HG02571 (cell line): ENCODE results near the gene ACP4.

Experiments used
- ATAC-seq: cut with Tn5 transposase; IDR thresholded peaks from one replicate; pipeline ENCODE4 v1.9.1; 2021; ENCODE audit warnings: mild to moderate bottlenecking, moderate library complexity; ENCODE audit not compliant: unreplicated experiment

ACP4 gene

DNA sequence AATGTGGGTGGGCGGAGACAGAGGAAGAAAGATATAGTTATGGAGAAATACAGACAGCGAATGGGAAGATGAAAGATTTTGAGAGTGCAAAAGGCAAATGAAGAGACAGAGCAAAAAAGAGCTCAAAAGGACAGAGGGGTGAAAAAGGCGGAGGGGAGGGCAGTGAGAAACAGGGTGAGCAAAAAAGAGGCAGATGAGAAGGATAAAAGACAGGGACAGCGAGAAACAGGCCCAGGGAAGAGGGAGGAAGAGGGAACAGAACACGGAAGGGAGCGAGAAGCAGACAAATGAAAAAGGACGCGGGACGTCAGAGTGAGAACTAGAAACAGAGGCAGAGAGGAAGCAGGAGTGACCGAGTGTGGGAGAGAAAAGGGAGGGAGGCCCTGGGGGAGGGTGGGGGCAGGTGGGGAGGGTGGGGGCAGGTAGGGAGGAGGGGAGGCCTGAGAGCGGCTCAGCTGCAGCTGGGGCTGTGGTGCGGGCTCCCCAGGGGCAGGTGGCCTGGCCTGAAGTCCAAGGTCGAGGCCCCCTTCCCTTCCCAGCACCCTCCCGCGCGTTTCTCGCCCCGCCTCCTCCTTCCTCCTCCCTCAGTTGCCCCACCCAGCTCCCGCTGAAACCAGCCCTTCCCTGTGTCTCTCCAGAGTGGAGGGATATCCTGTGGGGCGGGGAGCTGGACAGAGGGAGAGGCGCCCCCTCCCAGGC lies 30.5 kb downstream of the ACP4 start:
- ATAC-seq: no peak

GRCh38 chr19:50821248-50821612 lies 31.0 kb downstream of the ACP4 start:
- ATAC-seq: no peak

GRCh38 chr19:50821622-50822021 lies 31.4 kb downstream of the ACP4 start:
- ATAC-seq: no peak

- no peak for ATAC-seq
Observed at GRCh38 chr19:50822661-50823208, 32.5 kb downstream of the ACP4 start.

DNA sequence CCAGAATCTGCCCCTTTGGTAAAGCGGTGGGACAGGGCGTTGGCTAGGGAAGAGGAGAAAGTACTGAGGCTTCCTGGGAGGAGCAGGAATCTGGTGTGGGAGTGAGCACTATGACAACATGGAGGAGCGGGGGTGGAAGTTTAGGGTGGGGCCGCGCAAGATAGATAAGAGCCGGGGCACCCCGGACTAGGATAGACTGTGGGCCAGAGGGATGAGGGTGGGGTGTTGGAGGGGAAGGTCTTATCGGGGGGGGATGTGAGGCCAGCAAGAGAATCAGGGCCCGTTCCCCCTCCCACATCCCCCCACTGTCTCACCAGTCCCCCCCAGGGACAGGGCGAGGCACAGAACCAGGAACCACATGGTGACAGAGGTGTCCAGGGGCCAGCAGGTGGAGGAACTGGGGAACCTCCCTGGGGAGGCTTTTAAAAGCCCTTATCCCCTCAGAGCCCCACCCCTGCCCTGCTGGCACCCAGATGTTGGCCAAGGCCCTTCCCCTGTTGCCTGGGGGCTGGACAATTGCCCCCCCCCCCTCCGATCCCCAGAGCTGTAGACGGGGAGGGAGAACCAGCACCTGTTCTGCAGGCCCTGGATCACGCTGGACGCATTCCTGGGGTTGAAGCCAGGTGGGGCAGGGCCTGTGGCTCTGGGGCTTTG lies 33.3 kb downstream of the ACP4 start, which contains the start of gene KLK1:
Gene KLK1 (minus strand): TSS at position 399 of the 654 bp plus-strand sequence. CDS start 39 bp downstream, at position 360.
- ATAC-seq: no peak

- no peak for ATAC-seq
Observed at GRCh38 chr19:50826492-50827240, 36.5 kb downstream of the ACP4 start.

DNA sequence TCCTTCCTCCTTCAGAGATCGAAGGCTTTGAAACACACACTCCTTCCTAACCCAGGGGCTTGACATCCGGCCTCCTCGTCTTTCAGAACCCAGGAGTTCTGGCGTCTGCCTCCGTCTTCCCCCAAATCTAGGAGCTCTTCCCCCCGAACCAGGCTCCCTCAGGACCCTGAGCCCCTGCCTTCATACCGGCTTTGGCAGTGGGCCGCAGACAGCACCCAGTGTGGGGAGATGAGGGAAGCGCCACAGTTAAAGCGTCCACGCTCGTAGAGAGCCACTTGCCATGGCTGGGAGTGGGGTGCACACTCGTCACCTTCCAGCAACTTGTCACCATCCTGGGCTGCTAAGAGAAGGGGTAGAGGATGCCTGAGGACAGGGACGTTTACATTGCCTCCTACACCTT lies 37.3 kb downstream of the ACP4 start:
- no peak for ATAC-seq

DNA sequence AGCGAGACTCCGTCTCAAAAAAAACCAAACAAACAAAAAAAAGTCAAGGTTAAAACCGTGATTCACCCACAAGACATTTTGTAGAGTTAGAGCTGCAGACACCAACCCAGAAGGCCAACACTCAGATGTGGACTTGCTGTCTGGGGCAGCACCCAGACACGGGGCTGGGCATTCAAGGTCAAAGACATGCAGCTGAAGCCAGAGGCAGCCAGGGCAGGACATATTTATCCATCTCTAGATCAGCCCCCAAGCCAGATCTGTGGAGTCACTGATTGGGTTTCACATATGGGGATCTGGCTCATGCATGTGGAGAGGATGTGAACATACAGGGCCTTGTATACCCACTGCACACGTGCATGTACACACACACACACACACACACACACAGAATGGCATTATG lies 39.6 kb downstream of the ACP4 start:
- ATAC-seq: no peak

DNA sequence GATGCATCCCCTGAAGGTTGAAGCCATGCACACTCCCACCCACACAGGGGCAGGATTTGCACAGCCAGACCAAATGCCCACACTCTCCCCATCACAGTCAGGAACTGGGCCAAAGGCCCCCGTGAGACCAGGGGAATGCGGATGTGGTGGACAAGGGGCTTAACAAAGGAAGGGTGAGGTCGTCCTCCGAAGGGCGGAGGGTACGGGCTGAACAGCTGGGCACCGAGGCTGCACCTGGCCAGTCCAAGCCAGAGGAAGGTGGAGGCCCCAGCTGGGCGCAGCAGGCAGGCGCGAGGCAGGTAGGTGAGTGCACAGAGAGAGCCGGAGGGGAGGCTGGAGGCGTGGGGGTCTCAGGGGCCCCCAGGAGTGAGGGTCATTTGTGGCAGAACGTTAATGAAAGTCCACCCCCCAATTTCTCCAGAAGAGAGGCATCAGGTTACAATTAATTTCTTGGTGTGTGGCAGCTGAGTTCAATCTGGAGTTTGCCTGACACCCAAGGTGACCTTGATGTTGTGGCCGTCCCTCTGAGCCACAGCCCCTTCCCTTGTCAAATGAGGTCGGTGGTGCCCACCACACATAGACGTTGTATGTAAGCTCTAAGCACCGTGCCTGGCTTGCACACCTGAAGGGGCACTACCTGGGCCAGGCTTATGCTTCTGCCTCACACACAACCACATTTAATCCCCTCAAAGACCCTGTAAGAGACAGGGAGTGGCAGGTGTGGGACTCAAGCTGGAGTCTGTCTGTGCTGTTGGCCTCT lies 40.2 kb downstream of the ACP4 start:
- no peak for ATAC-seq

- ATAC-seq: no peak
Observed at GRCh38 chr19:50831026-50831396, 40.8 kb downstream of the ACP4 start.

- ATAC-seq: no peak
Observed at GRCh38 chr19:50832666-50833065, 42.5 kb downstream of the ACP4 start.

DNA sequence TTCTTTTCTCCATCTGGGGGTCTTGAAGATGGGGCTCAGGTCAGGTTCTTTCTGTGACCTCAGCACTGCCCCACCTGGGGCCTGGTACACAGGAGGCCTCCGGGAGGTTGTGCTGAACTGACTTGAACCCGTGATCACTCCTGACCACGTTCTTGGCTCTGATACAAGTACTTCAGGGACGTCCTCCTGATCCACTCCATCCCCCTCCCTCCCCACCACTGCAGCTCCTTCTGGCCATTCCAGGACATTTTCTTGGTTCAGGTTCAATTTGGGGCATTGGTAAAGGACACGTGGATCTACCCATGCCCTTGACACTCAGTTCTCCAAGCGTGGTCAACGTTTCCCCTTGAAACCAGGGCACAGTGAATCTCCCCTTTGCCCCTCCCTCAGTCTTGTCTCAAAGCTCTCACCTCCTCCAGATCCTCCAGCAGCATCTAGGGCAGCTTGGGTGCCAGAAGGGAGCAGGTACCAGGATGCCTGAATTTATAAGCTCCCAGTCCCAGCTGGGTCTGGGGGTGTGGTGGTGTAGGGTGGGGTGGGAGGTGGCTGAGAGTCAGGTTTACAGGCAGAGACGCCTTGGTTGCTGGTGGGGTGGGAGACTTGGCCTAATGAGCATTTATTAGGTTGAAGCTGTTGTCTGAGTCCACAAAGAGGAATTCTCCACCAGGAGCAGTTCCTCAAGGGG lies 43.0 kb downstream of the ACP4 start, which contains the start of gene KLK15:
Gene KLK15 (minus strand): TSS at position 458 of the 685 bp plus-strand sequence. CDS start 2,082 bp downstream, outside the sequence.
- ATAC-seq: no peak

- ATAC-seq: no peak
Observed at GRCh38 chr19:50833802-50834167, 43.6 kb downstream of the ACP4 start.

DNA sequence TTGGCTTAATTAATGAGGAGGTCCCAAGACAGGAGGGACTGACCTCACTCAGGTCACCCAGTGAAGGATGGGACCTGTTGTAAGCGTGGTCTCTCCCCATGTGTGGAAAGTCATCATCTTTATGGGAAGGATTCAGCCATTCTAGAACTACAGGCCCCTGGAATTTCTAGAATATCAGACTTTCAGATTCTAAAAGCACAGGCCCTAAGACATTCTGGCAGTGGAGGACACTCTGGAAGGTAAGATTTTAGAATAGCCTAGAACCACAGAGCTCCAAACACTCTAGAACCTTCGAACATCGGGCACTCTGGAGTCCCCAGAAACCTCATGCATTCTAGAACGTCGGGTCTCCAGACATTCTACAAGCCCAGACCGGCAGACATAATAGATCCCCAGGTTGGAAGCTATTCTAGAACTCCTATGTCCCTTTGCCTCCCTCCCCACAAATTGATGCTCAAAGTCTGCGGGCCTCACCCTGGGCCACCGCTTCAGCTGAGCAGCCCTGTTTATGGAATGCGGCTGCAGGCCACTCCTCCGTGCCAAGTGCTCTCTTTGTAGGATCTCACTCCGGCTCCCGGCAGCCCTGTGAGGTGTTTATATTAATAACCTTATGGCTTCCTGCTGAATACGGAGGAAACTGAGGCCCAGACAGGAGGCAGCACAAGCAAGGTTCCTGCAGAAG lies 45.0 kb downstream of the ACP4 start:
- ATAC-seq: no peak

- ATAC-seq: peak; percentile 72
Observed at GRCh38 chr19:50835785-50836542, 45.7 kb downstream of the ACP4 start.

DNA sequence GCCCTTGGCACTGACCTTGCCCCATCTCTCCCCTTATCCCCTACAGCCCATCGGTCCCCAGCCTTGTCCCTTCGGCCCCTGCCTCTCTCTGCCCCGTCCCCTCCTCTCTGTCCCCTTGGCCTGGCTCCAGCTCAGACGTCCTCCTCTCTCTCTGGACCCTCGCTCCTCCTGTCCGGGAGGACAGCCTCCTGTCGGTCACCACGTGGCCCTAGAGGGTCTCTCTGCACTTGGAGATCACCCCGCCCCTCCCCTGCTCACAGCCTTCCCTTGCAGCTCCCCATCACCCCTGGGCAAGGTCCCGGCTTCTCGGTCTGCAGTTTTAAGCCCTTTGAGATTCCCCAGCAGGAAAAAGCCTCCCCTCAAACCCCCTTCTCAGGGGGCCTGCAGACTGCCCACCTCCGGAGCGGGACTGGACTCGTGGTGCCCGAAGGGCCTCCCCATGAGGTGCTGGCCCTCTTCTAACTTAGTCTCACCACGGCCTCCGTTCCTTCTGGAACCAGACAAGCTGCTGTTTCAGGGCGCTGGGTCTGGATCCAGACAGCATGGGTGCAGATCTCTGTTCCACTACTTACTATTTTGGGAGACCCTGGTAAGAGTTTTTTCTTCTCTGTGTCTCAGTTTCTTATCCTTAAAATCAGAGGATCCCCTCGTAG lies 46.5 kb downstream of the ACP4 start:
- no peak for ATAC-seq

DNA sequence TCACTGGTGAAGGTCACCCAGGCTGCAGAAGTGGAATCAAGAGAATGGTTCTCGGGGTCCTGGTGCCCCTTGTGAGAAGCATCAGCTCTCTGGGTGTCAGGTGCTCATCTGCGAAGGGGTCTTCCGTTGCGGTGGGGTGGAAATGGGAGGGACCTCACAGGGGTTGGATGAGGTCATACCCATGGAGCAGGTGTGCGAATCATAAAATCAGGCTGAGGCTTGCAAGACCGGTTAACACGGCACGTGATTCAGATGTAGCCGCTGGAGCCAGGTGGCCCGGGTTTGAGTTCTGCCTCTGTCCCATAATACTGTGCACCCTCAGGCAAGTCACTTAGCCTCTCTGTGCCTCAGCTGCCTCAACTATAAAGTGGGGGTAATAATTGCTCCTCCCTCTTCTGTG lies 47.1 kb downstream of the ACP4 start:
- no peak for ATAC-seq

DNA sequence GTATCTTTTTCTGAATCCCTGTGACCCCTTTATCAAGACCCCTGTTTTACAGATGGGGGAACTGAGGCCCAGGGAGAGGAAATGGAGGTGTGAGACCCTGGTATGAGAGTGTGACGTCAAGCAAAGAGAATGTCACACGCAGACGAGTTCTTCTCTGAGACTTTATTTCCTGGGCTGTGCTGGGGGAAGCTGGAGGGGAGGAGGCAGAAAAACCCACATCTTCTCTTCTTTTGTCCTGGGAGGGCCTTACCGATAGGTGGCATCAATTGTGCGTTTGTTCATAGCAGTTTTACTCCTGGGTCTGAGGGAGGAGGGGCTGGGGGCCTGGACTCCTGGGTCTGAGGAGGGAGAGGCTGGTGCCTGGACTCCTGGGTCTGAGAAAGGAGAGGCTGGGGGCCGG lies 48.0 kb downstream of the ACP4 start:
- no peak for ATAC-seq
